Measurements from ENCODE around the gene AGXT2.

AGXT2 gene

GRCh38 chr5:35003018-35003957, 44.5 kb downstream of the AGXT2 start:
- Histone ChIP-seq H3K27me3 (replicated peaks) (no peaks in the 10 kb centered on the region), H3K36me3 (replicated peaks) (no peaks in the 10 kb centered on the region), H3K4me3 (ENCODE audit: low read depth, low read length) (no peak overlapping the region), H3K27ac (no peak overlapping the region)
- in situ Hi-C loops (cut with HindIII; ENCODE audit: low pct_ligation_motif_present, low sequenced_read_pairs), result no loop called here
- DNase-seq, result peak; percentile 31
- TF ChIP-seq, protein P1, sequence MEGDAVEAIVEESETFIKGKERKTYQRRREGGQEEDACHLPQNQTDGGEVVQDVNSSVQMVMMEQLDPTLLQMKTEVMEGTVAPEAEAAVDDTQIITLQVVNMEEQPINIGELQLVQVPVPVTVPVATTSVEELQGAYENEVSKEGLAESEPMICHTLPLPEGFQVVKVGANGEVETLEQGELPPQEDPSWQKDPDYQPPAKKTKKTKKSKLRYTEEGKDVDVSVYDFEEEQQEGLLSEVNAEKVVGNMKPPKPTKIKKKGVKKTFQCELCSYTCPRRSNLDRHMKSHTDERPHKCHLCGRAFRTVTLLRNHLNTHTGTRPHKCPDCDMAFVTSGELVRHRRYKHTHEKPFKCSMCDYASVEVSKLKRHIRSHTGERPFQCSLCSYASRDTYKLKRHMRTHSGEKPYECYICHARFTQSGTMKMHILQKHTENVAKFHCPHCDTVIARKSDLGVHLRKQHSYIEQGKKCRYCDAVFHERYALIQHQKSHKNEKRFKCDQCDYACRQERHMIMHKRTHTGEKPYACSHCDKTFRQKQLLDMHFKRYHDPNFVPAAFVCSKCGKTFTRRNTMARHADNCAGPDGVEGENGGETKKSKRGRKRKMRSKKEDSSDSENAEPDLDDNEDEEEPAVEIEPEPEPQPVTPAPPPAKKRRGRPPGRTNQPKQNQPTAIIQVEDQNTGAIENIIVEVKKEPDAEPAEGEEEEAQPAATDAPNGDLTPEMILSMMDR (IDR thresholded peaks at IDR 0.05; ENCODE audit: low read depth, low read length, missing control alignments), result peak; percentile 96

DNA sequence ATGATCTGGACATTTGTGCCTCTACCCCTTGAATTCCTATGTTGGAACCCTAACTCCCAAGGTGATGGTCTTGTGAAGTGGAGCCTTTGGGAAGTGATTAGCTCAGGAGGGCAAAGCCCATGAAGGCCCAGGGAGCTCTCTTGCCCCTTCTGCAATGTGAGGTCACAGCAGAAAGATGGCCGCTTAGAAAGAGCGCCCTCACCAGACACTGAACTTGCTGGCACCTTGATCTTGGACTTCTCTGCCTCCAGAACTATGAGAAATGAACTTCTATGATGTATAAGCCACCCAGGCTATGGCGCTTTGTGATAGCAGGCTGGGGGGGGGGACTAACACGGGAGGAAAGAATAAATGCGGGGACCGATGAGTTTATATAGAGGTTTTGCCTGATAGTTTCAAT, 45.3 kb downstream of the AGXT2 start:
- in situ Hi-C loops (cut with HindIII; ENCODE audit: low pct_ligation_motif_present, low sequenced_read_pairs), result no loop called here
- no peak for DNase-seq
- no peaks in the 10 kb centered on the region for H3K27me3 ChIP-seq (replicated peaks)
- no peaks in the 10 kb centered on the region for H3K36me3 ChIP-seq (replicated peaks)
- no peak overlapping the region for H3K4me3 ChIP-seq (ENCODE audit: low read depth, low read length)
- TF ChIP-seq, protein P1 (IDR thresholded peaks at IDR 0.05; ENCODE audit: low read depth, low read length, missing control alignments), result no peak
- H3K27ac ChIP-seq, result no peak overlapping the region

DNA sequence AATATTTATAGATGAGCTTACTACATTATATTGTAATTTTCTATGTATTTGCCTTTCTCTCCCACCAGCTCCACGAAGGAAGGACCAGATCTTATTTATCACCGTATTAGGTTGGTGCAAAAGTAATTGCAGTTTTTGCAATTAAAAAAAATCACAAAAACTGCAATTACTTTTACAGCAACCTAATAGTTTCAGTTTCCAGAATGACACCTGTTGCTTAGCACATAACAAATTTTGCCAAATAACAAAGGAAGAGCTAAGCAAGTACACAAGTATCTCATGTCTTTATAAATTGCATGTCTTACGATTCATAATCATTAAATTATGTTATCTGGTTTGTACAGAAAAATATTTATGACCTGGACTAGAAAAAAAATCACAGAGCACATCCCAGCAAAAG, 45.9 kb downstream of the AGXT2 start:
- Histone ChIP-seq H3K36me3 (replicated peaks) (no peaks in the 10 kb centered on the region), H3K27me3 (replicated peaks) (no peaks in the 10 kb centered on the region), H3K27ac (no peak overlapping the region), H3K4me3 (ENCODE audit: low read depth, low read length) (no peak overlapping the region)
- TF ChIP-seq, protein P1 (IDR thresholded peaks at IDR 0.05; ENCODE audit: low read depth, low read length, missing control alignments), result no peak
- in situ Hi-C loops (cut with HindIII; ENCODE audit: low pct_ligation_motif_present, low sequenced_read_pairs), result no loop called here
- no peak for DNase-seq

DNA sequence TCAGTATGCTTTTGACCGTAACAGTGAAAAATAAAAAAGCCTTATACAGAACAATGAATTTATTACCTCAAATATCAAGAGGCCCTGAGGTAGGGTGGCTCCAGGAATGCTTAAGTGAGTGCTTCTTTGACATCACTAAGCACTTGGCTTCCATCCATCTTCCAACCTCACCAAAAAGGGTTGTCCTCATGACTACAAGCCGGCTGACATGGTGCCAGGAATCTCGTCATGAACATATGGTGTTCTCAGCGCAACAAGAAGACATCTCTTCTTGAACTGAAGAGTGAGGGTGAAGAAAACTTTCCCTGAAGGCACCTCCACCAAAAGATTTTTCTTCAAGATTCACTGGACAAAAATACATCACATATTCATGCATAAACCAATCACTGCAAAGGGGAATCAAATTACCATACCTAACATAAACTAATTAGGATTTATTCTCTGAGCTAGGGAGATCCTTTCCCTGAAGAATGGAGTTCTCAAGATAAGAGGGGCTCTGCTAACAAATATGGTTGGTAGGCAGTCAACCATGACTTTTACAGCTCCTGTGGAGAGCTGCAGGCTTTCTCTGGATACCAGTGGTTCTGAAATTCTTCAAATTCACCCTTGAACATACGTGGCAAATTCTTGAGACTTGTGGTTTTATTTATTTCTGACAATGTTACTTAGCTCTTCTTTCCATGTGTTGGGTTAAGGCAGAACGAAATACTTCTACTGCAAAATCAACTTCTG, 49.5 kb downstream of the AGXT2 start:
- in situ Hi-C loops (cut with HindIII; ENCODE audit: low pct_ligation_motif_present, low sequenced_read_pairs), result no loop called here

DNA sequence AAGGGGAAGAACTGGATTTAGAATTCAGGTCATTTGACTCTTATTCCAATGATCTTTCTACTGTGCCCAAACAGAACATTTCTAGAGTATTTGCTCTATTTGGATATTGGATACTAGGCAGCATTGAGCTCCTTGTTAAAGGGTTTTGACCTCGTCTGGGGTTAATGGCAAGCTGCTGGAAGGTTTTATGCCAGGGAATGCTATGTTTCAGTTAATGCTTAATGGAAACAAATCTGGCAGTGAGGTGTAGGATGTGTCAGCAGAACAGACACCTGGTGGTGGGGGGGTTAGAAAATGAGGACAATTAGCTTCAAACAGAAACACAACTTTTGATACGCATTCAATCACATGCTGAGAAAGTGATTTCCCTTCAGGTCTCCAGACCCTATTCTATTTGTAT, 51.5 kb downstream of the AGXT2 start:
- Histone ChIP-seq H3K27me3 (replicated peaks) (peaks cover 2% of the 10 kb centered on the region), H3K36me3 (replicated peaks) (no peaks in the 10 kb centered on the region), H3K4me3 (ENCODE audit: low read depth, low read length) (no peak overlapping the region), H3K27ac (no peak overlapping the region)
- in situ Hi-C loops (cut with HindIII; ENCODE audit: low pct_ligation_motif_present, low sequenced_read_pairs), result no loop called here
- TF ChIP-seq, protein P1 (IDR thresholded peaks at IDR 0.05; ENCODE audit: low read depth, low read length, missing control alignments), result no peak
- no peak for DNase-seq

More for the DNA sequence above, 49.5 kb downstream of the AGXT2 start:
- Histone ChIP-seq H3K27ac (no peak overlapping the region), H3K4me3 (ENCODE audit: low read depth, low read length) (no peak overlapping the region), H3K27me3 (replicated peaks) (peaks cover 2% of the 10 kb centered on the region), H3K36me3 (replicated peaks) (no peaks in the 10 kb centered on the region)
- no peak for DNase-seq
- TF ChIP-seq, protein P1 (IDR thresholded peaks at IDR 0.05; ENCODE audit: low read depth, low read length, missing control alignments), result no peak
